Measurements from ENCODE around the gene GSC2. TPM values are rescaled to one million over a fixed set of nuclear protein-coding genes. Genes with fewer than 3 reads are reported as not detected.

Gene GSC2
- total and polyA plus RNA-seq, 9 of the 15 experiments (the other 6 are each of a cell fraction or from before 2014, with no cell fraction given), result not detected

DNA sequence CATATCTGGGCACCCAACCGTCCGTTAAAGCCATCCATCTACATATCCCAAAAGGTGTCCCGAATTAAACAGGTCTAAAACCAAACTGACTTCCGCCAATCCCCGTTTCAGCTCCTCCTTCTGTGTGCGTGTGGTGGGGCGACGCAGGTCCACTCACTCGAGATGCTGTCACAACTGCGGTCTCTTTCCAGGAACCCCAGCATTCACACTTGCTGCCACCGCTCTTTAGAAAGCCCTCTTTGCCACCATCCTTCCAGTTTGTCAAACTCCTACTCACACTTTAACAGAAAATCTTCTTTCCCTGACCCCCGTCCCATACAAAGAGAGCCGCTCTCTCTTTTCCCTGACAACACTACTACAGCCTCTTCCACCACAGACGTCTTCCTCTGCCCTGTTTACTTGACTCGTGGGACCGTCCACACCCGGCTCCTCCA, 6.1 kb downstream of the GSC2 start (continued):
- TF ChIP-seq MYNN (IDR thresholded peaks at IDR 0.05) (no peak), MYNN (CRISPR knock-in tag; IDR thresholded peaks at IDR 0.05) (no peak), EHMT2 (IDR thresholded peaks at IDR 0.05) (no peak), JUN (IDR thresholded peaks at IDR 0.05; ENCODE audit: borderline replicate concordance, low read depth, low read length) (no peak), JUN (CRISPR knock-in tag; IDR thresholded peaks at IDR 0.05; ENCODE audit: borderline replicate concordance) (no peak), ZNF274 (IDR thresholded peaks at IDR 0.05; ENCODE audit: borderline replicate concordance, low read depth, low read length) (no peak), BCL6 (CRISPR knock-in tag; IDR thresholded peaks at IDR 0.05) (no peak), NFYB (IDR thresholded peaks at IDR 0.05; ENCODE audit: extremely low read depth, insufficient read length) (no peak)
- TF ChIP-seq, protein P1, sequence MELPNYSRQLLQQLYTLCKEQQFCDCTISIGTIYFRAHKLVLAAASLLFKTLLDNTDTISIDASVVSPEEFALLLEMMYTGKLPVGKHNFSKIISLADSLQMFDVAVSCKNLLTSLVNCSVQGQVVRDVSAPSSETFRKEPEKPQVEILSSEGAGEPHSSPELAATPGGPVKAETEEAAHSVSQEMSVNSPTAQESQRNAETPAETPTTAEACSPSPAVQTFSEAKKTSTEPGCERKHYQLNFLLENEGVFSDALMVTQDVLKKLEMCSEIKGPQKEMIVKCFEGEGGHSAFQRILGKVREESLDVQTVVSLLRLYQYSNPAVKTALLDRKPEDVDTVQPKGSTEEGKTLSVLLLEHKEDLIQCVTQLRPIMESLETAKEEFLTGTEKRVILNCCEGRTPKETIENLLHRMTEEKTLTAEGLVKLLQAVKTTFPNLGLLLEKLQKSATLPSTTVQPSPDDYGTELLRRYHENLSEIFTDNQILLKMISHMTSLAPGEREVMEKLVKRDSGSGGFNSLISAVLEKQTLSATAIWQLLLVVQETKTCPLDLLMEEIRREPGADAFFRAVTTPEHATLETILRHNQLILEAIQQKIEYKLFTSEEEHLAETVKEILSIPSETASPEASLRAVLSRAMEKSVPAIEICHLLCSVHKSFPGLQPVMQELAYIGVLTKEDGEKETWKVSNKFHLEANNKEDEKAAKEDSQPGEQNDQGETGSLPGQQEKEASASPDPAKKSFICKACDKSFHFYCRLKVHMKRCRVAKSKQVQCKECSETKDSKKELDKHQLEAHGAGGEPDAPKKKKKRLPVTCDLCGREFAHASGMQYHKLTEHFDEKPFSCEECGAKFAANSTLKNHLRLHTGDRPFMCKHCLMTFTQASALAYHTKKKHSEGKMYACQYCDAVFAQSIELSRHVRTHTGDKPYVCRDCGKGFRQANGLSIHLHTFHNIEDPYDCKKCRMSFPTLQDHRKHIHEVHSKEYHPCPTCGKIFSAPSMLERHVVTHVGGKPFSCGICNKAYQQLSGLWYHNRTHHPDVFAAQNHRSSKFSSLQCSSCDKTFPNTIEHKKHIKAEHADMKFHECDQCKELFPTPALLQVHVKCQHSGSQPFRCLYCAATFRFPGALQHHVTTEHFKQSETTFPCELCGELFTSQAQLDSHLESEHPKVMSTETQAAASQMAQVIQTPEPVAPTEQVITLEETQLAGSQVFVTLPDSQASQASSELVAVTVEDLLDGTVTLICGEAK (IDR thresholded peaks at IDR 0.05), result no peak; the same call in 1 of the 2 replicates
- TF ChIP-seq, protein P1 (CRISPR knock-in tag; IDR thresholded peaks at IDR 0.05), result 0 out of 2 replicates have a peak, but pooled peaks have one; percentile 19
- TF ChIP-seq, protein P2, sequence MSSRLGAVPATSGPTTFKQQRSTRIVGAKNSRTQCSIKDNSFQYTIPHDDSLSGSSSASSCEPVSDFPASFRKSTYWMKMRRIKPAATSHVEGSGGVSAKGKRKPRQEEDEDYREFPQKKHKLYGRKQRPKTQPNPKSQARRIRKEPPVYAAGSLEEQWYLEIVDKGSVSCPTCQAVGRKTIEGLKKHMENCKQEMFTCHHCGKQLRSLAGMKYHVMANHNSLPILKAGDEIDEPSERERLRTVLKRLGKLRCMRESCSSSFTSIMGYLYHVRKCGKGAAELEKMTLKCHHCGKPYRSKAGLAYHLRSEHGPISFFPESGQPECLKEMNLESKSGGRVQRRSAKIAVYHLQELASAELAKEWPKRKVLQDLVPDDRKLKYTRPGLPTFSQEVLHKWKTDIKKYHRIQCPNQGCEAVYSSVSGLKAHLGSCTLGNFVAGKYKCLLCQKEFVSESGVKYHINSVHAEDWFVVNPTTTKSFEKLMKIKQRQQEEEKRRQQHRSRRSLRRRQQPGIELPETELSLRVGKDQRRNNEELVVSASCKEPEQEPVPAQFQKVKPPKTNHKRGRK (tag; IDR thresholded peaks at IDR 0.05), result no peak
- TF ChIP-seq, protein P3, sequence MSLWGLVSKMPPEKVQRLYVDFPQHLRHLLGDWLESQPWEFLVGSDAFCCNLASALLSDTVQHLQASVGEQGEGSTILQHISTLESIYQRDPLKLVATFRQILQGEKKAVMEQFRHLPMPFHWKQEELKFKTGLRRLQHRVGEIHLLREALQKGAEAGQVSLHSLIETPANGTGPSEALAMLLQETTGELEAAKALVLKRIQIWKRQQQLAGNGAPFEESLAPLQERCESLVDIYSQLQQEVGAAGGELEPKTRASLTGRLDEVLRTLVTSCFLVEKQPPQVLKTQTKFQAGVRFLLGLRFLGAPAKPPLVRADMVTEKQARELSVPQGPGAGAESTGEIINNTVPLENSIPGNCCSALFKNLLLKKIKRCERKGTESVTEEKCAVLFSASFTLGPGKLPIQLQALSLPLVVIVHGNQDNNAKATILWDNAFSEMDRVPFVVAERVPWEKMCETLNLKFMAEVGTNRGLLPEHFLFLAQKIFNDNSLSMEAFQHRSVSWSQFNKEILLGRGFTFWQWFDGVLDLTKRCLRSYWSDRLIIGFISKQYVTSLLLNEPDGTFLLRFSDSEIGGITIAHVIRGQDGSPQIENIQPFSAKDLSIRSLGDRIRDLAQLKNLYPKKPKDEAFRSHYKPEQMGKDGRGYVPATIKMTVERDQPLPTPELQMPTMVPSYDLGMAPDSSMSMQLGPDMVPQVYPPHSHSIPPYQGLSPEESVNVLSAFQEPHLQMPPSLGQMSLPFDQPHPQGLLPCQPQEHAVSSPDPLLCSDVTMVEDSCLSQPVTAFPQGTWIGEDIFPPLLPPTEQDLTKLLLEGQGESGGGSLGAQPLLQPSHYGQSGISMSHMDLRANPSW (CRISPR knock-in tag; IDR thresholded peaks at IDR 0.05), result no peak
- TF ChIP-seq, protein P4, sequence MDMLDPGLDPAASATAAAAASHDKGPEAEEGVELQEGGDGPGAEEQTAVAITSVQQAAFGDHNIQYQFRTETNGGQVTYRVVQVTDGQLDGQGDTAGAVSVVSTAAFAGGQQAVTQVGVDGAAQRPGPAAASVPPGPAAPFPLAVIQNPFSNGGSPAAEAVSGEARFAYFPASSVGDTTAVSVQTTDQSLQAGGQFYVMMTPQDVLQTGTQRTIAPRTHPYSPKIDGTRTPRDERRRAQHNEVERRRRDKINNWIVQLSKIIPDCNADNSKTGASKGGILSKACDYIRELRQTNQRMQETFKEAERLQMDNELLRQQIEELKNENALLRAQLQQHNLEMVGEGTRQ (CRISPR knock-in tag; IDR thresholded peaks at IDR 0.05), result no peak

Measured in K562 (cell line).